NCI-H345 (cell line): ENCODE measurements around the gene LSM4.

ENCODE experiments used
- DNase-seq: peaks from one replicate; lab custom pipeline; 2025; lab: John Stamatoyannopoulos, UW

LSM4 gene

GRCh38 chr19:18310966-18311365 lies 11.9 kb downstream of the LSM4 start:
- no peak for DNase-seq

- no peak for DNase-seq
Measured at GRCh38 chr19:18310118-18310909, 12.6 kb downstream of the LSM4 start.

GRCh38 chr19:18309525-18310064 lies 13.3 kb downstream of the LSM4 start:
- DNase-seq: no peak

- DNase-seq: no peak
Measured at GRCh38 chr19:18308948-18309325, 13.9 kb downstream of the LSM4 start.

- no peak for DNase-seq
Measured at GRCh38 chr19:18308051-18308947, 14.6 kb downstream of the LSM4 start.

GRCh38 chr19:18307271-18307681 lies 15.6 kb downstream of the LSM4 start:
- no peak for DNase-seq

- DNase-seq: no peak
Measured at GRCh38 chr19:18306888-18307260, 16.0 kb downstream of the LSM4 start.

- no peak for DNase-seq
Measured at GRCh38 chr19:18306209-18306887, 16.5 kb downstream of the LSM4 start.

GRCh38 chr19:18304458-18305310 lies 18.2 kb downstream of the LSM4 start:
- no peak for DNase-seq

GRCh38 chr19:18304208-18304457 lies 18.7 kb downstream of the LSM4 start:
- DNase-seq: no peak

GRCh38 chr19:18301718-18302111 lies 21.2 kb downstream of the LSM4 start:
- DNase-seq: no peak

GRCh38 chr19:18300930-18301717 lies 21.8 kb downstream of the LSM4 start:
- no peak for DNase-seq

GRCh38 chr19:18299654-18300053 lies 23.2 kb downstream of the LSM4 start:
- DNase-seq: no peak

- DNase-seq: no peak
Measured at GRCh38 chr19:18298601-18299000, 24.3 kb downstream of the LSM4 start.

GRCh38 chr19:18297308-18297707 lies 25.6 kb downstream of the LSM4 start:
- no peak for DNase-seq

- no peak for DNase-seq
Measured at GRCh38 chr19:18295034-18295451, 27.8 kb downstream of the LSM4 start.

GRCh38 chr19:18294467-18294864 lies 28.4 kb downstream of the LSM4 start:
- peak; percentile 37 for DNase-seq

GRCh38 chr19:18293642-18294466 lies 29.0 kb downstream of the LSM4 start:
- DNase-seq: no peak

- no peak for DNase-seq
Measured at GRCh38 chr19:18292810-18293641, 29.9 kb downstream of the LSM4 start.
